SK-N-SH (cell line): Measurements from ENCODE around the gene ENDOV. TPM values are rescaled to one million over a fixed set of nuclear protein-coding genes. Genes with fewer than 3 reads are reported as not detected.

Experiments used
- CTCF ChIA-PET: fragments of 300-600, 350-600 bp; formaldehyde crosslinking; extraction: SDS; loops from one replicate; lab custom pipeline; 2021; lab: Yijun Ruan, JAX
- POLR2A ChIA-PET: fragments of 350-600 bp; sonication (Branson Sonifier 250); formaldehyde crosslinking; extraction: SDS; loops from one replicate; lab custom pipeline; 2020; ENCODE audit warnings: antibody characterized with exemption, inconsistent platforms; lab: Yijun Ruan, JAX
- DNase-seq: peaks from one replicate; pipeline ENCODE4 v3.0.0; 2012
- H2AFZ ChIP-seq: fragments of 200-600 bp; sonication (generic); 2 replicates; pipeline ENCODE4 v1.8.1; 2016; ENCODE audit warnings: antibody characterized with exemption, mild to moderate bottlenecking, low read depth
- H3F3A ChIP-seq: fragments of 200-600 bp; sonication (generic); replicated peaks from 2 replicates; pipeline ENCODE3; 2016; ENCODE audit warnings: antibody characterized with exemption, mild to moderate bottlenecking; ENCODE audit not compliant: insufficient read depth
- H3K27ac ChIP-seq, 2 experiments: fragments of 200-500 bp in 1 of 2; fragments of 200-600 bp in 1 of 2; sonication (Bioruptor generic) in 1 of 2; sonication (generic), shearing (Covaris generic) in 1 of 2; 2 replicates each; pipeline versions ENCODE4 v1.5.1 to v1.6.1; 2014 to 2016; ENCODE audit warnings: low read depth in 2 of 2, inconsistent platforms in 1 of 2, low read length in 1 of 2, mild to moderate bottlenecking in 1 of 2, mixed read lengths in 1 of 2
- H3K27me3 ChIP-seq: fragments of 200-600 bp; sonication (generic), shearing (Covaris generic); 2 replicates; pipeline ENCODE4 v1.6.1; 2016; ENCODE audit warnings: mixed run types; ENCODE audit not compliant: insufficient read depth
- H3K36me3 ChIP-seq, 2 experiments: fragments of 200-500 bp in 1 of 2; fragments of 200-600 bp in 1 of 2; sonication (Bioruptor generic) in 1 of 2; sonication (generic) in 1 of 2; replicated peaks in 1 of 2; 2 replicates each; pipeline versions ENCODE3 to v1.5.1; 2014 to 2016; ENCODE audit warnings: low read length in 1 of 2, mild to moderate bottlenecking in 1 of 2; ENCODE audit not compliant: insufficient read depth in 2 of 2, control insufficient read depth in 1 of 2
- H3K4me1 ChIP-seq, 2 experiments: fragments of 200-500 bp in 1 of 2; fragments of 200-600 bp in 1 of 2; sonication (Bioruptor generic) in 1 of 2; sonication (generic), shearing (Covaris generic) in 1 of 2; 2 replicates each; pipeline versions ENCODE4 v1.5.1 to v1.6.1; 2014 to 2016; ENCODE audit warnings: low read depth in 1 of 2, low read length in 1 of 2, mixed run types in 1 of 2; ENCODE audit not compliant: insufficient read depth in 2 of 2, control insufficient read depth in 1 of 2
- H3K4me2 ChIP-seq: fragments of 200-600 bp; sonication (generic), shearing (Covaris generic); 2 replicates; pipeline ENCODE4 v1.6.1; 2017; ENCODE audit warnings: mixed run types
- H3K4me3 ChIP-seq, 2 experiments: fragments of 200-500 bp in 1 of 2; fragments of 200-600 bp in 1 of 2; sonication (Bioruptor generic) in 1 of 2; sonication (generic), shearing (Covaris generic) in 1 of 2; 2 replicates each; pipeline versions ENCODE4 v1.5.1 to v1.8.1; 2014 to 2016; ENCODE audit warnings: low read depth in 2 of 2, inconsistent platforms in 1 of 2, low read length in 1 of 2, mild to moderate bottlenecking in 1 of 2, mixed read lengths in 1 of 2, moderate library complexity in 1 of 2
- H3K79me2 ChIP-seq: fragments of 200-600 bp; sonication (generic); 2 replicates; pipeline ENCODE4 v1.8.1; 2017; ENCODE audit warnings: mild to moderate bottlenecking; ENCODE audit not compliant: insufficient read depth
- H3K9ac ChIP-seq: fragments of 200-600 bp; sonication (generic); 2 replicates; pipeline ENCODE4 v1.6.1; 2017; ENCODE audit warnings: mixed run types
- H3K9me2 ChIP-seq: fragments of 200-600 bp; sonication (generic); 2 replicates; pipeline ENCODE4 v1.6.1; 2017; ENCODE audit warnings: mixed run types
- H3K9me3 ChIP-seq: fragments of 200-600 bp; sonication (generic); 2 replicates; pipeline ENCODE4 v1.6.1; 2017; ENCODE audit warnings: mixed run types, mild to moderate bottlenecking, moderate library complexity
- H4K20me1 ChIP-seq: fragments of 200-600 bp; sonication (generic); 2 replicates; pipeline ENCODE4 v1.6.1; 2017; ENCODE audit warnings: mild to moderate bottlenecking, mixed run types; ENCODE audit not compliant: insufficient read depth
- CHD2 ChIP-seq: fragments of 150-350 bp; IDR thresholded peaks from 2 replicates; pipeline ENCODE4 v1.6.1; 2018; ENCODE audit warnings: low read length; ENCODE audit not compliant: partially characterized antibody
- EP300 ChIP-seq, 2 experiments: IDR thresholded peaks; 2 replicates each; pipeline versions ENCODE4 v1.4.0 to v1.6.1; 2012; ENCODE audit warnings: borderline replicate concordance in 1 of 2, low read depth in 1 of 2, low read length in 1 of 2
- EZH2phosphoT487 ChIP-seq: fragments of 200-600 bp; sonication (generic); IDR thresholded peaks from 2 replicates; pipeline ENCODE4 v1.6.1; 2017; ENCODE audit warnings: low read depth, mixed run types, mild to moderate bottlenecking, antibody characterized with exemption, moderate library complexity, borderline replicate concordance
- FOXJ3 ChIP-seq: sonication (generic); formaldehyde crosslinking; IDR thresholded peaks from 2 replicates; pipeline ENCODE4 v1.5.1; 2020; ENCODE audit warnings: mild to moderate bottlenecking, missing genetic modification reagents
- GABPA ChIP-seq: IDR thresholded peaks from 2 replicates; pipeline ENCODE4 v1.4.0; 2012; ENCODE audit warnings: low read depth, mild to moderate bottlenecking
- GATA2 ChIP-seq: sonication (generic); formaldehyde crosslinking; IDR thresholded peaks from 2 replicates; pipeline ENCODE4 v1.5.0; 2020; ENCODE audit warnings: mild to moderate bottlenecking, missing genetic modification reagents
- JUND ChIP-seq: IDR thresholded peaks from 2 replicates; pipeline ENCODE4 v1.4.0; 2012
- MXI1 ChIP-seq: IDR thresholded peaks from 2 replicates; pipeline ENCODE4 v1.6.1; 2012; ENCODE audit warnings: mild to moderate bottlenecking, low read depth, low read length, improper control_type of control experiment
- NFIC ChIP-seq: IDR thresholded peaks from 2 replicates; pipeline ENCODE4 v1.4.0; 2012; ENCODE audit warnings: borderline replicate concordance
- NRF1 ChIP-seq: IDR thresholded peaks from 2 replicates; pipeline ENCODE4 v1.6.1; 2012; ENCODE audit warnings: low read depth, mild to moderate bottlenecking, low read length
- POLR2AphosphoS5 ChIP-seq: IDR thresholded peaks from 2 replicates; pipeline ENCODE4 v1.6.1; 2012; ENCODE audit warnings: low read depth, low read length
- RCOR1 ChIP-seq: fragments of 150-350 bp; IDR thresholded peaks from 2 replicates; pipeline ENCODE4 v1.6.1; 2017; ENCODE audit warnings: antibody characterized with exemption, low read length
- RFX5 ChIP-seq: IDR thresholded peaks from 2 replicates; pipeline ENCODE4 v1.6.1; 2012; ENCODE audit warnings: mild to moderate bottlenecking, improper control_type of control experiment, low read length
- RXRA ChIP-seq: IDR thresholded peaks from 2 replicates; pipeline ENCODE4 v1.4.0; 2012; ENCODE audit warnings: low read depth, mild to moderate bottlenecking, borderline replicate concordance
- TAF1 ChIP-seq: IDR thresholded peaks from 2 replicates; pipeline ENCODE4 v1.6.1; 2012; ENCODE audit warnings: low read depth, mild to moderate bottlenecking, low read length, moderate library complexity, borderline replicate concordance
- TCF12 ChIP-seq: IDR thresholded peaks from 2 replicates; pipeline ENCODE4 v1.4.0; 2012
- TEAD4 ChIP-seq: IDR thresholded peaks from 2 replicates; pipeline ENCODE4 v1.4.0; 2012; ENCODE audit warnings: mild to moderate bottlenecking, borderline replicate concordance; ENCODE audit not compliant: insufficient read depth
- WGBS: methylation state at CpG from one replicate; pipeline ENCODE4 v1.1.6; 2017; ENCODE audit warnings: low lambda C conversion rate; 5-methylcytosine and 5-hydroxymethylcytosine counted together
- polyA plus RNA-seq, 3 experiments: library from polyadenylated mRNA; depleted of rRNA; stranded (reverse); fragments of >200 nt; gene quantifications; 2 replicates each; pipeline ENCODE4 v1.2.3, GENCODE V29; 2012
- TF ChIP-seq, protein P1 (sequence below): fragments of 150-350 bp; IDR thresholded peaks from 2 replicates; pipeline ENCODE4 v1.6.1; 2016; ENCODE audit warnings: mild to moderate bottlenecking, low read depth, low read length
- TF ChIP-seq, protein P2 (sequence below): IDR thresholded peaks from 2 replicates; pipeline ENCODE4; 2012
- TF ChIP-seq, protein P3 (sequence below): IDR thresholded peaks from 2 replicates; pipeline ENCODE4 v1.4.0; 2012; ENCODE audit warnings: low read depth, borderline replicate concordance
- TF ChIP-seq, protein P4 (sequence below): fragments of 200-600 bp; sonication (generic); IDR thresholded peaks from 2 replicates; pipeline ENCODE4 v1.6.1; 2017; ENCODE audit warnings: antibody characterized with exemption, mild to moderate bottlenecking, moderate library complexity

Gene ENDOV
- polyA plus RNA-seq, 1 of the 3 experiments (the other 2 are of a cell fraction): 83.6 TPM

DNA sequence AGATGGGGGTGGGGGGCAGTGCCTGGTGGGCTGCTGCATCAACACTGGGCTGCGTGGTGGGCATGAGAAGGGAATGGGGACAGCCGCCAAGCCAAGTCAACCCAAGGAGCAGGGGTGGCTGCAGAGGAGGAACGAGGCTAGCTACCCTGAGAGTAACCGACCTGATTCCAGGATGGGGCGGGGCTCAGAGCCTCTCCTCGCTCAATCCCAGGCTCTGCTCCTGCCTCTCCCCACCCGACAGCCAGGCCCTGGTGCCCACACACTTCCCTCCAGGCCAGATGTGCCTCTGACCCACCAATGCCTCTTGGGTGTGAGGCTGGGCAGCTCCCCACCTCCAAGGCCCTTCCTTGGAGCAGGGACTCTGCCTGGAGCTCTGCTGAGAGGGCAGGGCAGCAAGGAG lies 58.7 kb downstream of the ENDOV start:
- Histone ChIP-seq H3K9ac (no peak overlapping the region), H3K36me3 (no peaks in the 10 kb centered on the region), H3K9me2 (no peaks in the 10 kb centered on the region), H3K4me2 (no peak overlapping the region), H2AFZ (no peak overlapping the region), H3K4me1 (peaks cover 0 to 17% of the 10 kb centered on the region in 2 experiments; a peak in 1 of 4 replicates), H3K27me3 (peaks cover 99% of the 10 kb centered on the region), H3K79me2 (no peaks in the 10 kb centered on the region), H3K27ac (no peak overlapping the region), H3K4me3 (no peak overlapping the region), H4K20me1 (peaks cover 14% of the 10 kb centered on the region), H3K9me3 (no peaks in the 10 kb centered on the region), H3F3A (no peaks in the 10 kb centered on the region)
- DNase-seq: no peak
- ChIA-PET POLR2A (interaction anchor here (1.0 to 1.8 kb wide), 2 partner anchors 19 to 71 kb away, joined by 3 to 9 read pairs; partner anchors contain the start of gene RPTOR), CTCF (interaction anchor here (0.7 to 7.6 kb wide), 15 partner anchors 9 to 508 kb away, joined by 3 to 71 read pairs (median 4); partner anchors contain the start of gene GAA)
- WGBS: 49% methylated on average over 6 of the region's 7 CpGs
- TF ChIP-seq TCF12 (no peak), POLR2AphosphoS5 (no peak), JUND (no peak), TEAD4 (no peak)
- TF ChIP-seq, protein P1, sequence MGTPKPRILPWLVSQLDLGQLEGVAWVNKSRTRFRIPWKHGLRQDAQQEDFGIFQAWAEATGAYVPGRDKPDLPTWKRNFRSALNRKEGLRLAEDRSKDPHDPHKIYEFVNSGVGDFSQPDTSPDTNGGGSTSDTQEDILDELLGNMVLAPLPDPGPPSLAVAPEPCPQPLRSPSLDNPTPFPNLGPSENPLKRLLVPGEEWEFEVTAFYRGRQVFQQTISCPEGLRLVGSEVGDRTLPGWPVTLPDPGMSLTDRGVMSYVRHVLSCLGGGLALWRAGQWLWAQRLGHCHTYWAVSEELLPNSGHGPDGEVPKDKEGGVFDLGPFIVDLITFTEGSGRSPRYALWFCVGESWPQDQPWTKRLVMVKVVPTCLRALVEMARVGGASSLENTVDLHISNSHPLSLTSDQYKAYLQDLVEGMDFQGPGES: no peak
- TF ChIP-seq, protein P2, sequence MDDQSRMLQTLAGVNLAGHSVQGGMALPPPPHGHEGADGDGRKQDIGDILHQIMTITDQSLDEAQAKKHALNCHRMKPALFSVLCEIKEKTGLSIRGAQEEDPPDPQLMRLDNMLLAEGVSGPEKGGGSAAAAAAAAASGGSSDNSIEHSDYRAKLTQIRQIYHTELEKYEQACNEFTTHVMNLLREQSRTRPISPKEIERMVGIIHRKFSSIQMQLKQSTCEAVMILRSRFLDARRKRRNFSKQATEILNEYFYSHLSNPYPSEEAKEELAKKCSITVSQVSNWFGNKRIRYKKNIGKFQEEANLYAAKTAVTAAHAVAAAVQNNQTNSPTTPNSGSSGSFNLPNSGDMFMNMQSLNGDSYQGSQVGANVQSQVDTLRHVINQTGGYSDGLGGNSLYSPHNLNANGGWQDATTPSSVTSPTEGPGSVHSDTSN: no peak
- TF ChIP-seq, all 33 proteins: peak for 0

DNA sequence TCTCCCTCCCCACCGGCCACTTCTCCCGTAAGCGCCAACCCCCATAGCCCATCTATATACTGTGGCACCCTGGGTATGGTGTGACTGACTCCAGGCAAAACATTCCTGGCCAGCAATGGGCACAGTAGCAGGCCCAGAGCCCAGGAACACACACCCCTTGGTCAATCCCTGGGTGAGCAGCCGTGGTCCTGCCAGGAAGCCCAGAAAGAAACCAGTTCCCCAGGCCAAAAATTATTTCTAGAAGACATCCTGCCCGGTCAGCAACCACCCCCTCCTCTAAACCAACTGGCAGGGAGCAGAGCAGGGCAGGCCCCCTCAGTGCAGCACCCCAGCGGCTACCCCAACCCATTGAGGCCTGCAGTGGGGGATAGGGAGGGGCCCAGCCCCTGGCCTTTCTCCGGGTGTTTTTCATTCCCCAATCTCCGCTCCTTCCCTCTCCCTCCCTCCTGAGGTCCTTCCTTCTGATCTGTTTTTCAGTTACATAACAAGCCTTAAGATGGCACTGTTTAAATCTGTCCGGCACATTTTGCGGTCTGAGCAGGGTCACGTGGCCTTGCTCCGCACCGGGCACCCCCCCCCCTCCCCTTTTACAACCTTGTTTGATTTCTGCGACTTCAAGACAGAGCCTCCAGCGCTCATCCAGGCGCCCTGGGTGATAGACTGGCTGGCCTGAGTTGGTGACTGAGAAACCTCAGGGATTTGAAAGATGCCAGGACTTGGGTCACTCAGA lies 59.4 kb downstream of the ENDOV start:
- Histone ChIP-seq H2AFZ (no peak overlapping the region), H3K9me2 (no peaks in the 10 kb centered on the region), H3K79me2 (no peaks in the 10 kb centered on the region), H3K27ac (no peak overlapping the region), H3K4me1 (peaks cover 0 to 14% of the 10 kb centered on the region in 2 experiments; a peak in 1 of 4 replicates), H3F3A (no peaks in the 10 kb centered on the region), H4K20me1 (peaks cover 14% of the 10 kb centered on the region), H3K4me3 (peak overlapping the region in 1 of 2 experiments; percentile 24; a peak in 1 of 4 replicates), H3K9ac (no peak overlapping the region), H3K9me3 (no peaks in the 10 kb centered on the region), H3K27me3 (peaks cover 99% of the 10 kb centered on the region), H3K4me2 (peak overlapping the region; percentile 91; the same call in 1 of the 2 replicates), H3K36me3 (no peaks in the 10 kb centered on the region)
- 10% methylated on average over 16 of the region's 16 CpGs for WGBS
- CTCF ChIA-PET: interaction anchor here (0.8 to 7.6 kb wide), 20 partner anchors 9 to 507 kb away, joined by 3 to 71 read pairs (median 4); no protein-coding TSS in a partner anchor
- POLR2A ChIA-PET: interaction anchor here (1.0 to 1.8 kb wide), 2 partner anchors 20 to 70 kb away, joined by 3 to 9 read pairs; partner anchors contain the start of gene RPTOR
- DNase-seq: peak; percentile 79
- TF ChIP-seq MXI1: no peak
- no peak for TF ChIP-seq NFIC
- TF ChIP-seq, protein P3, sequence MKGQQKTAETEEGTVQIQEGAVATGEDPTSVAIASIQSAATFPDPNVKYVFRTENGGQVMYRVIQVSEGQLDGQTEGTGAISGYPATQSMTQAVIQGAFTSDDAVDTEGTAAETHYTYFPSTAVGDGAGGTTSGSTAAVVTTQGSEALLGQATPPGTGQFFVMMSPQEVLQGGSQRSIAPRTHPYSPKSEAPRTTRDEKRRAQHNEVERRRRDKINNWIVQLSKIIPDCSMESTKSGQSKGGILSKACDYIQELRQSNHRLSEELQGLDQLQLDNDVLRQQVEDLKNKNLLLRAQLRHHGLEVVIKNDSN: peak; percentile 91
- no peak for TF ChIP-seq EZH2phosphoT487
- TF ChIP-seq POLR2AphosphoS5: no peak
- no peak for TF ChIP-seq GATA2 (CRISPR knock-in tag)
- no peak for TF ChIP-seq GABPA
- TF ChIP-seq TEAD4: no peak
- TF ChIP-seq RXRA: no peak
- TF ChIP-seq TAF1: no peak
- TF ChIP-seq, protein P4, sequence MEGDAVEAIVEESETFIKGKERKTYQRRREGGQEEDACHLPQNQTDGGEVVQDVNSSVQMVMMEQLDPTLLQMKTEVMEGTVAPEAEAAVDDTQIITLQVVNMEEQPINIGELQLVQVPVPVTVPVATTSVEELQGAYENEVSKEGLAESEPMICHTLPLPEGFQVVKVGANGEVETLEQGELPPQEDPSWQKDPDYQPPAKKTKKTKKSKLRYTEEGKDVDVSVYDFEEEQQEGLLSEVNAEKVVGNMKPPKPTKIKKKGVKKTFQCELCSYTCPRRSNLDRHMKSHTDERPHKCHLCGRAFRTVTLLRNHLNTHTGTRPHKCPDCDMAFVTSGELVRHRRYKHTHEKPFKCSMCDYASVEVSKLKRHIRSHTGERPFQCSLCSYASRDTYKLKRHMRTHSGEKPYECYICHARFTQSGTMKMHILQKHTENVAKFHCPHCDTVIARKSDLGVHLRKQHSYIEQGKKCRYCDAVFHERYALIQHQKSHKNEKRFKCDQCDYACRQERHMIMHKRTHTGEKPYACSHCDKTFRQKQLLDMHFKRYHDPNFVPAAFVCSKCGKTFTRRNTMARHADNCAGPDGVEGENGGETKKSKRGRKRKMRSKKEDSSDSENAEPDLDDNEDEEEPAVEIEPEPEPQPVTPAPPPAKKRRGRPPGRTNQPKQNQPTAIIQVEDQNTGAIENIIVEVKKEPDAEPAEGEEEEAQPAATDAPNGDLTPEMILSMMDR: peak; percentile 42
- TF ChIP-seq JUND: no peak
- no peak for TF ChIP-seq EP300 (IDR thresholded peaks at IDR 0.05; ENCODE audit: borderline replicate concordance in 1 of 2, low read depth in 1 of 2, low read length in 1 of 2)
- TF ChIP-seq NRF1: no peak
- no peak for TF ChIP-seq CHD2
- no peak for TF ChIP-seq FOXJ3 (CRISPR knock-in tag)
- TF ChIP-seq RCOR1: no peak
- no peak for TF ChIP-seq RFX5
